Activated CD4-positive, alpha-beta T cell treated with anti-CD3 and anti-CD28 coated beads, Interleukin-2, amount 50 U/mL, for 24 hours (primary cell): ENCODE data around the gene MSMB.
"Not testable (repeated sequence)": the region's sequence is repeated elsewhere in the genome, so short reads cannot be mapped to it uniquely, and the experiment has no call there.

Experiments
- DNase-seq, 2 donors: peaks; one replicate each; pipeline ENCODE4 v3.0.0-alpha.2; 2020; ENCODE audit warnings: low read depth in 1 of 2, low spot score in 1 of 2

MSMB gene

DNA sequence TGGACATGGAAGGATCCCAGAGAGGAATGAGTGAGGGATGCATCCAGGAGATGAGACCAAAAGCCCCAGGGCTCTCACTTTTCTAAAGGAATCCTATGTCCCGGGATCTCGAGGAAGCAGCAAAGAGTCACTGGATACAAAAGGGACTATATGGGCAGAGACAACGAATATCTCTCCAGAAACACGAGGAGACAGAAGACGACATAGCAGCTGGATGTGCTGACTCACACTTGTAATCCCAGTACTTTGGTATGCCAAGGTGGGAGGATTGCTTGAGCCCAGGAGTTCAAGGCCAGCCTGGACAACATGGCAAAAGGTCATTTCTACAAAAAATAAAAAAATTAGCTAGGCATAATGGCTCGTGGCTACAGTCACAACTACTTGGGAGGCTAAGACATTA, 24.7 kb upstream of the MSMB start:
- no peak for DNase-seq

DNA sequence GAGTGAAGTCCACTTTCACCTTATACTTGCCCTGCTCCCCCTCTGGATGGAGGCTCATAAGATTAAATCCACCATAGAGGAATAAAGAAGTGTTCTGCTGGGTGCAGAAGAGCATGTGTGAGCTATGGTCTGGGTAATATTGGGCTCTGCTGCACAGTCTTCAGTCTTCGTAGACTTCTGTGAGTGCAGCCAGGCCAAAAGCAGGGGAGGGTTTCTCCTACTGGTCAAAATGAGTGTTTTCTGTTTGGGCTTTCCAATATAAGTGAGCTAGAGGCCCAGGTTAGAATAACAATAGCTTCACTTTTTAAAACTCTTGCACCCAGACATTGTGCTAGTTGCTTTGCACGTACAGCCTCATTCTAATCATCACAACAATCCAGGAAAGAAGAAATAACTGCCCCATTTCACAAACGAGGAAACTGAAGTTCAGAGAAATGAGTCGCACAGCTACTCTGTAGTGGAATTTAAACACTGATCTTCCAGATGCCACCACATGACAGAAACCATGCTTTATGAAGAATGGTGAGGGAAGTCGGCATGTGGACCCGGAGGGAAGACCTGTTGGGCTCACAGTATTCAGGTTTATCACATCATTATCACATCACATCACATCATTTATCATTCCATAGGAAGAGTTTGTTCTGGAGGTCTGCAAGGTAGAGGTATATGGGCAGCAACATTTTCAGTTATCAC, 23.8 kb upstream of the MSMB start:
- DNase-seq = no peak

DNA sequence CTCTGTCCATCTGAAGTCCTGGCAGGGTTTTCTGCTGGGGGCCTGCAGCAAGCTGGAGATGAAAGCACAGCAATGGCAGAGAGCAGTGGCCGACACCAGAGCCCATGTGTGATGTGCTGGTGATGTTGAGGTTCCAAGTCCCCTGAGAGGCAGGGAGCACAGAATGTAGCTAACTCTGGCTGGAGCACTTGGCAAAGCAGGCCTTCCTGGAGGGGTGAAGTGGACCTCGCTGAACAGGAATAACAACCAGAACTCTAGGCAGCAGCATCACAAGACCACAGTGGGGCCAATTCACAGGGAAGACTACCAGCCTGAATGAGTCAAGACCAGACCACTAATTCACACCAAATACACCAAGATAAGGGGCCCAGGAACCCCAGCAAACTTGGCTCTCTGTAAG, 22.8 kb upstream of the MSMB start:
- no peak for DNase-seq

DNA sequence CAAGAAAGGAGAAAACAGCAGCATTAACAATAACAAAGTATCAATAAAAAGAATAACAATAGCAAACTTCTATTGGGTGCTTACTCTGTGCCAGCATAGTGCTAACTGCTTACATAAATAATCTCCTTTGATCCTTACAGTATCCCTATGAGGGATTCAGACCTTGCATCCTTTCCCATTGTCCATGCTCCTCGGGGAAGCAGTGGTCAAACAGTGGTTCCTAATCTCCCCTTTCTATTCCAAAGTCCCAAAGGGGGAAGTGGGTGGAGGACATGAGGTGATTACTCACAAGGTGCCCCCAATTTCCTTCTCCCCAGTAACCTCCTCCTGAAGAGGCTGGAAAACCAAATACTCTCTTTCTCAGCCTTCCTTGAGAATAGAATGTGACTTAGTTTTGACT, 22.0 kb upstream of the MSMB start:
- no peak for DNase-seq

DNA sequence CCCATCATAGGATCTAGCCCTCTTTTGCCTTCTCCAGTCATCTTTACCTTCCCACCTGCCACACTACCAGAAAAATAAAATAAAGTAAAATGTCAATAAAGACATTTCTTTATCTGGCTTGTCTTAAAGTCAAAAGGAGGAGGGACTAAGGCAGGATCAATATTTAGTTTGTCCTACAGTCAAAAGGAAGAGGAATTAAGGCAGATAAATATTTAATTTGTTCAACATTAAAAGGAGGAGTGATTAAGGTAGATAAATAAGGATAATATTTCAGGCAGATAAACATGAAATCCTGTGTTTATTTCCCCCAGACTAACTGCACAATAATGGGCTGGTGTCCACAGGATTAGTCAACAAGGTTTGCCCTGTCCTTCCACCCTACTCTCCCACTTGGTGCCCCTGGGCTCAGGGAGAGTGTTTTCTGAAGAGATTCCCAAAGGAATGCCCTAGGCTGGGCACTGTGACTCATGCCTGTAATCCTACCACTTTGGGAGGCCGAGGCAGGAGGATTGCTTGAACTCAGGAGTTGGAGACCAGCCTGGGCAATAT, 18.3 kb upstream of the MSMB start:
- DNase-seq = no peak

DNA sequence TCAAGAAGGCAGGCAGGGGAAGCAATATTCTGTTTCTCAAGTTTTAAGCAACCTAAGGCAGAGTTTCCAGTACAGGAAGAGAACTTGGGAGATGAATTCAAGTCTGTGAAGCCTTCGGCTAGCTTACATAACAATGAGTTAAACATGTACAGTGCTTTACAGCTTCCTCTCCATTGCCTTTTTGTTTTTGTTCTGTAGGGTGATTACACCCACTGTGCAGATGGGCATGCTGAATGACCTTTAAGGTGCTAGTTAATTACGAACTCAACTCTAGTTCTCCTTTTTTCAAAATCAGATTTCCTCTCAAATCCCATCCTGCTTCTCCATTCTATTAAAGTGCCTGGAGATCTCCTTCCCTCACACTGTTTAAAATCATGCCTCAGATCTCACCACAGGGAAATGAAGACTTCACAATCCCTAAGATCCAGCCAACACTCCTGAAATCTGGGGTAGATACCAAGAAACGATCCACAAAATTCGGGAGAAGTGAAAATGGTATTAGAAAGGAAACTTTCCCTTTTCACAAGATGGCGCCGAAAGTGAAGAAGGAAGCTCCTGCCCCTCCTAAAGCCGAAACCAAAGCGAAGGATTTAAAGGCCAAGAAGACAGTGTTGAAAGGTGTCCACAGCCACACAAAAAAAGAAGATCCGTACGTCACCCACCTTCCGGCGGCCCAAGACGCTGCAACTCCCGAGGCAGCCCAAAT, 16.8 kb upstream of the MSMB start:
- no peak for DNase-seq

DNA sequence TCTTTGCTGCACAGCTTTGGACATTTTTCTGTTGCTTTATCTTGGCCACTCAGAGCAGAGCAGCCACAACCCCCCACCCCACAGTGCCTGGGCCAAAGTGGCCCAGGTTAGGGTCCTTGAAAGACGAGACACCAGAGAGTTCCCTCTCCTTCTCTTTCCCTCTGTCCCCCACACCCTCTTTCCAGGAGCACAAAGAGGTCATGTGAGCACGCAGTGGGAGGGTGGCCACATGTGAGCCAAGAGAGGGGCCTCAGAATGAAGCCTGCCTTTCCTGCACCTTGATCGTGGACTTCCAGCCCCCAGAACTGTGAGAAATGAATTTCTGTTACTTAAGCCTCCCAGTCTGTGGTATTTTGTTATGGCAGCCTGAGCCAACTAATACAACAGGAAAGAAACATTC, 14.6 kb upstream of the MSMB start:
- no peak for DNase-seq

DNA sequence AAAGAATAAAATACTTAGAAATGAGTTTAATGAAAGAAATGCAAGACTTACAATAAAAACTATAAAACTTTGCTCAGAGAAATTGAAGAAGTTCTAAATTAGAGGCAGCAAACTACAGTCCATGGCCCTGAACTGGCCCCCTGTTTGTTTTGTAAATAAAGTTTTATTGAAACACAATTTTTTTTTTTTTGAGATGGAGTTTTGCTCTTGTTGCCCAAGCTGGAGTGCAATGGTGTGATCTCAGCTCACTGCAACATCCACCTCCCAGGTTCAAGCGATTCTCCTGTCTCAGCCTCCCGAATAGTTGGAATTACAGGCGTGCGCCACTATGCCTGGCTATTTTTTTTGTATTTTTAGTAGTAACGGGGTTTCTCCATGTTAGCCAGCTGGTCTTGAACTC, 11.9 kb upstream of the MSMB start:
- DNase-seq = not testable (repeated sequence)

DNA sequence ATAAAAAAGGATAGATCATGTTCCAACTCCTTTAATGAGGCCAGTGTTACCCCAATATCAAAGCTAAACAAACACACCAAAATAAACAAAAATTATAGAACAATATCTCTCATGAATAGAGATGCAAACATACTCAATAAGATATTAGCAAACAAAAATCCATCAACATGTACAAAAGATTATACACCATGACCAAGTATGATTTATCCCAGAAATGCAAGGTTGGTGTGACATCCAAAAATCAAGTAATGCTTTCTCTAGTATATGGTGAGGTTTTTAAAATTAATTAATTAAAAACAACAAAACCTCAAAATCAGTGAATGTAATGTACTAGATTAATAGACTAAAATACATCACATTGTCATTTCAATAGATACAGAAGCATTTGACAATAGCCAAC, 11.0 kb upstream of the MSMB start:
- DNase-seq = no peak

DNA sequence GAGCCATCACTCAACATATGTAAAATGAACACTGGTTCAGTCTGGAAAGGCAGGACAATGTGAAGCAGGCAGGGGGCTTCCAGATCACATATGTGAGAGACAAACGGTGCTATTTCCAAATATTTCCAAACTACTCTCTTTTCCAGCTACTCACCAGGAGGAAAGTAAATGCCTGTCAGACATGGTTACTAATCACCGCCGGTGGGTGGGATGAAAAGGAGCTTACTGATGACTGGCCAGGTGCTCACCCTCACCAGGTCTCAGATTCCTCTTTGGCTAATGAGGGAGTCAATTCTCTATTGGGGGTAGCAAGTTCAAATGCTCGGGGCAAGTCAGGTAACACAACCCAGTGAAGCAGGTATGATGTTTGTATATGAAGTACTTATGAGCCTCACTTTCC, 9.7 kb upstream of the MSMB start:
- DNase-seq = no peak

DNA sequence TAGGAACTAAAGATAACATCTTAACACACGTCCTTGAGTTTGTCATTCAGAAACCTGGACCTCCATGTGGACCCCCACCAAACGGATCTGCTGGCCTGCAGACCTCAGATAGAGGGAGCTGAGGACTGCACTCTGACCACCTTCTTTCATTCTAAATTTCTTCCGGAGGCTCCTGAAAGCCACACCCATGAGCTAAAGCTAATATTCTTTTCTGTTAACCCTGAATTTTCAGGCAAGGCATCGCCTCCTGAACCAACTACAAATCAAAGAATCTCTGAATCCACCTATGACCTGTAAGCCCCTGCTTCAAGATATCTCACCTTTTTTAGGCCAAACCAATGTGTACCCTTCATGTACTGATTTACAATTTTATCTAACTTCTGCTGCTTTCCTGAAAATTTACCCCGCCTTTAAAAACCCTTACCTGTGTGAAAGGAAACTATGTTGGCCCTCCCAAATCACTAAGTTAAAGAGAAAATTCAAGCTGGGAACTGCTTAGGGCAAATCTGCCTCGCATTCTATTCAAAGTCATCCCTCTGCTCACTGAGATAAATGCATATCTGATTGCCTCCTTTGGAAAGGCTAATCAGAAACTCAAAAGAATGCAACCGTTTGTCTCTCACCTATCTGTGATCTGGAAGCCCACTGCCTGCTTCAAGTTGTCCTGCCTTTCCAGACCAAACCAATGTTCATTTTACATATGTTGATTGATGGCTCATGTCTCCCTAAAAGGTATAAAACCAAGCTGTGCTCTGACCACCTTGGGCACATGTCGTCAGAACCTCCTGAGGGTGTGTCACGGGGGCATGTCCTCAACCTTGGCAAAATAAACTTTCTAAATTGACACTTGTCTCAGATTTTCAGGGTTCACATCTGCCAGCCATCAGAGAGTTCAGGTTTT, 7.7 kb upstream of the MSMB start:
- no peak for DNase-seq

DNA sequence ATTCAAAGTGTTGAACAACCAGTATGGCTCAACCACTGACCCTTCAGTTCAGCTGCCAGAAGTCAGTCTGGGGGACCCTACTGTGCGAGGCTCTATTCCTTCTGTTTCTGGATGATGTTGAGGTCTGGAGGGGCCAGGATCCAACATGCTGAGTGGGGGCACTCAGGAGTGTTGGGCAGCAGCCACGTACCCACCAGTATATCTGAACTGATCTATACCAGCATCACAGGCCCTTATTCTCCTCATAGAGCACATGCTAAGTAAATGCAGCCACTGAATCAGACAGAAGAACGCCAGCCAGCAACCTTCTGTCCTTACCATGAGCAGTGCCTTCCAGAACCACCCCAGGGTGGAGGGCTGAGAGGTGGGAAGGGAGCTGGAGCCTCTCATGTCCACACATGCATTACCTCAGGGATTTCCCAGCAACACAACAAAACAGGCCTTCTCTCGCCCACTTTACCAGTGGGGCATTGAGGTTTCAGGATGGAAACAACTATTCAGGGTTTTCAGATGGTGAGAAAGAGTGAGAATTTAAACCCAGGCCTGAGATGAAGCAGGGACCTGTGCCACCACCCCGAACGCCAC, 6.8 kb upstream of the MSMB start:
- DNase-seq = no peak

DNA sequence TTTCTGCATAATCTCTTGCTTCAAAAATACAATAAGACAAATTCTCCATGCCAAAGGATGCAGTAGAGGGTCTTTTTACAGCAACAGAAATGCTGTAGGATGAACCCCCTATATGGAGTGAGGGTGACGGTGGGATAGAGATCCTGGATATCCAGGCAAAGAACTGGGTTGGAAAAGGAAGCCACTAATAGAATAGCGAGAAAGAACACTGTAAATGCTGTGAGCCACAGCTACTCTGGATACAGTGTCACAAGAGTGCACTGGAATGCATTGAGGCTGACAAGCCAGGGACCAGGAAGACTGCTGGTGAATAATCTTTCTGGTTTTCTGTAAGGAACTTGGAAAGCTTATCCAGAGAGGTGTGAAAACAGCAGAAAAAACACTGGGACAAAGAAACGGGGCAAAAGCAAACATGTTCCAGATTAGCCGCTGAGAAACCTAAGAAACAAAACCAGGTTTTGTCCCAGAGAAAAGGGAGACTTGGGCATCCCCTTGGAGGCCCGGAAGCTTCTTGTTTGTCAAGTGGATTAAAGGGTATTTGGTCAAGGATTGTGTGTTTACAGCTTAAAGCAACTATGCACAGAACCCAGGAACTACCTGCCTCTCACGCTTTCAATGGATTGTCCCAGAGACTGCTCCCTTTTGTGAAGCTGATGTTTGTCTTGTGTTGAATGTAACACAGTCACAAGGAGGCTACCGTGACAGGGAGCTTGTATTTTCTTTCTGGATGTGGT, 6.2 kb upstream of the MSMB start:
- DNase-seq = no peak

DNA sequence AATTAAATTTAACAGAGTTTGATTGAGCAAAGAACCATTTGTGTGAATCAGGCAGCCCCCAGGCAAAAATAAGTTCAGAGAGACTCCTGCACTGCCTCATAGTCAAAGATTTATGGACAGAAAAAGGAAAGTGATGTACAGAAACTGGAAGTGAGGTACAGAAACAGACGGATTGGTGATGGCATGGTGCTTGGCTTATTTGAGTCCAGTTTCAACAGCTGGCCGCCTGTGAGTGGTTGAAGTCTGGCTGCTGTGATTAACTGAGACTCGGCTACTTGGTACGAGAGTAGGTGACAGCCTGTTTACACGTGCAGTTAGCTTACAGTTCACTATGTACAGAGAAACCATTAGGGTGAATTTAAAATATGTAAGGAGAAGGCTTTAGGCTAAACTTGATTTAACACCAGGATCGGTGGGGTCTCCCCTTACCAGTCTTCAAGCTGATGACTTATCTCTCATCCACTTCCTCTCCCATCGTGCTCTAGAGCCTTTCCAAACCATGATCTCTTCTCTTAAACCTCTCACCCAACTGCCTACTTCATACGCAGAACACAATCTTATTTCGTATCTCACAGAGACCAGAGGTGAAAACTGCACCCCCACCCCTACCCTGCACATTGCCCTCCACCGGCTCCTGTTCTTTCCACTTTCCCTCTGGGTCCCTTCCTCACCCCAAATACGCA, 5.0 kb upstream of the MSMB start:
- no peak for DNase-seq

DNA sequence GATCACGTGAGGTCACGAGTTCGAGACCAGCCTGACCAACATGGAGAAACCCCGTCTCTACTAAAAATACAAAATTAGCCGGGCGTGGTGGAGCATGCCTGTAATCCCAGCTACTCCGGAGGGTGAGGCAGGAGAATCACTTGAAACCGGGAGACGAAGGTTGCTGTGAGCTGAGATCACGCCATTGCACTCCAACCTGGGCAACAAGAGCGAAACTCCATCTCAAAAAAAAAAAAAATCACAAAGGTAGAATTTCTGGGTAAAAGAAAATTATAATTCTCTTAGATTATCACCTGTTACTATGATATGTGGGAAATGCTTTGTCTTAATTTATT, 3.4 kb upstream of the MSMB start:
- not testable (repeated sequence) for DNase-seq

DNA sequence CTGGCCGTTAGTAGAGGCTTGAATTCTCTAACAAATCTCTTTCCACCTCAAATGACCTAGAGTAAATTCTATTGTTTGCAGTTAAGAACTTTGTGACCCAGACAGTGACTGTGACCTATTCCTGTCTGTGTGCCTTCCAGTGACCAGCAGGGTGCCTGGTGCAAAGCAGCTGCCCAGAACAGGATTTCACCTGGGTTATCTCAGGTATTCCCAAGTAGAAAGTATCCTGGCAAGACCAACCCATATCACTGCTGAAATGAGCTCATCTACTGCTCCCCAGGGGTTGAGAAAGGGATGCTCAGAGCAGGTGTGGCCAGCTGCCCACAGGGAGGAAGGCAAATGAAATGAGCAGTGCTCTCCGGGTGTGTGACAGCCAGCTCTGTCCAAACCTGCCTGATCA, 2.1 kb upstream of the MSMB start:
- DNase-seq = no peak

DNA sequence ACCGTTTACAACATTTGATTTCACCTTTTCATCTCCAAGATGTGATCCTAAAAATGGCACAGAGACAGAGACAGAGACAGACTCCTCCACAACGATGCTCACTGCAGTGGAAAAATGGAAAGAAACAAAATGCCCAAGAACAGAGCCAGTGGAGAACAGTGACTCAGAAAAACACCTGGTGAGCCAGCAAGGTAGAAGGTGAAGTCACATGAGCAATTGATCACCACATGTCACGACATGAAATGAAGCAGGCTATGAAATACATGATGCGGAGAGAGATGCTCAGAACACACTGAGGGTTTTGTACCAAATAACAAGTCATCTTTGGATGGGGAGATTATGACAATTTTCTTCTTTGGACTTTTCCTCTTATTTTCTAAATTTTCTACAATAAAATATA, 3.5 kb downstream of the MSMB start:
- DNase-seq = no peak

DNA sequence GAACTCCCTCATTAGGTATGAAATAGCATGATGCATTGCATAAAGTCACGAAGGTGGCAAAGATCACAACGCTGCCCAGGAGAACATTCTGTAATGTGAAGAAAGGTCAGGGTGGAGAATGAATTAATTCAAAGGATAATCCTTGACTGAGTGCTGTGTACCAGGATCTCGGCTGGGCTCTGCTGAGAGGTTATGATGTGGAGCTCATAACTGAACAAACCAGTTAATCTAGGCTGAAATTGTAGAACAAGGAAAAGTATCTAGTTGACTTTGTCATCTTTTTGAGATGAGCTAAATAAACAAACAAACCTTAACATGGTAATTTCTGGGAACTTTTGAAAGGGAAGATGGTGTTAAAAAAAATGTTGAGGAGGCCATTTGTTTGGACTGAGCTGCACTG, 6.1 kb downstream of the MSMB start:
- DNase-seq = no peak

DNA sequence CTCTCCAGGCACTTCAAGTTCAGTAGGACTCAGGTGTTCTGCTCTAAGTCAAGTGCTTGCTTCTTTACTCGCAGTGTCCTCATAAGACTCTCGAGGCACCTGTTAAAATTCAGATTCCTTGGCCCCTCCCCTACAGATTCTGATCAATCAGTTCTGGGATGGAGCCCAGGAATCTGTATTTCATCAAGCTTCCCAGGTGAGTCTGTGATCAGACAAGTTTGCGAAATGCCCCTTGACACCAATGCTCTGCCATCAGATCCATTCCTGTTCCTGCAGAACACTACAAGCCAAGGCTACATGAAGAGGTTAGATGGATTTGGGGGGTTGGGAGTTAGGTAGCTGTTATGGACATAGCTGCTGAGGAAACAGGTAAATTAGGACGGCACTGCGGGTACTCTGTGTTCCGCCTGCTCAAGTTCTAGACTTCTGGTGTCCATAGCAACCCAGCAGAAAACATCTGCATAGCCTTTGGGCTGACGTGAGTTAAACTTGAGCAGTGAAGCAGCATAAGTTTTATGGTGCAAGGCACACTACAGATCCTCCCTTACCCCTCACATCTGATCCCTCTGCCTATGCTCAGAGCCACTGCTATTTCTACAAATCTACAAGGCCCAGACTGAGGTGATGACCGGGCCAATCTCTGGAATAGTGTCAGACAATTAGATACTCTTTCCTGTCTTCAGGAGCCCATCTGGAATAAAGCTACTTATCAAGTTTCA, 8.8 kb downstream of the MSMB start:
- no peak for DNase-seq
